GM19035 (cell line): ENCODE results near the gene GTF3C5.
"Not testable (repeated sequence)": the region's sequence is repeated elsewhere in the genome, so short reads cannot be mapped to it uniquely, and the experiment has no call there.

Experiments
- ATAC-seq: cut with Tn5 transposase; IDR thresholded peaks from one replicate; pipeline ENCODE4 v1.9.1; 2021; ENCODE audit not compliant: unreplicated experiment

The GTF3C5 gene

DNA sequence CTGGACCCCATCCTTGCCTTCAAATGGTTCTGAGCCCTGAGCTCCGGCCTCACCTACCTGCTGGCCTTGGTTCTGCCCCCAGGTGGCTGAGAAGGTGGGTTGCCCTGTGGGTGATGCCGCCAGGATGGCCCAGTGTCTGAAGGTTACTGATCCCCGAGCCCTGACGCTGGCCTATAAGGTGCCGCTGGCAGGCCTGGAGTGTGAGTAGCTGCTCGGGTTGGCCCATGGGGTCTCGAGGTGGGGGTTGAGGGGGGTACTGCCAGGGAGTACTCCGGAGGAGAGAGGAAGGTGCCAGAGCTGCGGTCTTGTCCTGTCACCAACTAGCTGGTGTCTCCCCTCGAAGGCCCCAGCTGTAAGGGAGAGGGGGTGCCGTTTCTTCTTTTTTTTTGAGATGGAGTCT, 36.2 kb downstream of the GTF3C5 start:
- ATAC-seq = no peak

DNA sequence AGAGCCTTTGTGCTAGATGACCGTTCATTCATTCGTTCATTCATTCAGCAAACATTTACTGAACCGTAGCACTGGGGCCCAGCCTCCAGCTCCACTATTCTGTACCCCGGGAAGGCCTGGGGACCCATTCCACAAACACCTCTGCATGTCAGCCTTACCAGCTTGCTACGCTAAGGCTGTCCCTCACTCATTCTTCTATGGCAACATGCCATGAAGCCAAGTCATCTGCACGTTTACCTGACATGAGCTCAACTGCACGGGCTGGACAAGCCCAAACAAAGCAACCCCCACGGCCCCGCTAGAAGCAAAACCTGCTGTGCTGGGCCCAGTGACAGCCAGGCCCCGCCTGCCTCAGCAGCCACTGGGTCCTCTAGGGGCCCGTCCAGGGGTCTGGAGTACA, 37.0 kb downstream of the GTF3C5 start:
- ATAC-seq = no peak

DNA sequence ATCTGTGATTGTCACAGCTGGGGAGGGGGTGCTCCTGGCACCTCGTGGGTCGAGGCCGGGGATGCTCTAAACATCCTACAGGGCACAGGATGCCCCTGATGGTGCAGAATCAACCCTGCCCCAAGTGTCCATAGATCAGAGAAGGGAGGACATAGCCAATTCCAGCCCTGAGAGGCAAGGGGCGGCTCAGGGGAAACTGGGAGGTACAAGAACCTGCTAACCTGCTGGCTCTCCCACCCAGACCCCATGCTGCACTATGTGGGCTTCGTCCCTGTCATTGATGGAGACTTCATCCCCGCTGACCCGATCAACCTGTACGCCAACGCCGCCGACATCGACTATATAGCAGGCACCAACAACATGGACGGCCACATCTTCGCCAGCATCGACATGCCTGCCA, 37.6 kb downstream of the GTF3C5 start:
- not testable (repeated sequence) for ATAC-seq

DNA sequence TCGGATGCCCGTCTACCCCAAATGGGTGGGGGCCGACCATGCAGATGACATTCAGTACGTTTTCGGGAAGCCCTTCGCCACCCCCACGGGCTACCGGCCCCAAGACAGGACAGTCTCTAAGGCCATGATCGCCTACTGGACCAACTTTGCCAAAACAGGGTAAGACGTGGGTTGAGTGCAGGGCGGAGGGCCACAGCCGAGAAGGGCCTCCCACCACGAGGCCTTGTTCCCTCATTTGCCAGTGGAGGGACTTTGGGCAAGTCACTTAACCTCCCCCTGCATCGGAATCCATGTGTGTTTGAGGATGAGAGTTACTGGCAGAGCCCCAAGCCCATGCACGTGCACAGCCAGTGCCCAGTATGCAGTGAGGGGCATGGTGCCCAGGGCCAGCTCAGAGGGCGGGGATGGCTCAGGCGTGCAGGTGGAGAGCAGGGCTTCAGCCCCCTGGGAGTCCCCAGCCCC, 39.7 kb downstream of the GTF3C5 start:
- not testable (repeated sequence) for ATAC-seq

DNA sequence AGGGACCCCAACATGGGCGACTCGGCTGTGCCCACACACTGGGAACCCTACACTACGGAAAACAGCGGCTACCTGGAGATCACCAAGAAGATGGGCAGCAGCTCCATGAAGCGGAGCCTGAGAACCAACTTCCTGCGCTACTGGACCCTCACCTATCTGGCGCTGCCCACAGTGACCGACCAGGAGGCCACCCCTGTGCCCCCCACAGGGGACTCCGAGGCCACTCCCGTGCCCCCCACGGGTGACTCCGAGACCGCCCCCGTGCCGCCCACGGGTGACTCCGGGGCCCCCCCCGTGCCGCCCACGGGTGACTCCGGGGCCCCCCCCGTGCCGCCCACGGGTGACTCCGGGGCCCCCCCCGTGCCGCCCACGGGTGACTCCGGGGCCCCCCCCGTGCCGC, 40.2 kb downstream of the GTF3C5 start:
- ATAC-seq = not testable (repeated sequence)

DNA sequence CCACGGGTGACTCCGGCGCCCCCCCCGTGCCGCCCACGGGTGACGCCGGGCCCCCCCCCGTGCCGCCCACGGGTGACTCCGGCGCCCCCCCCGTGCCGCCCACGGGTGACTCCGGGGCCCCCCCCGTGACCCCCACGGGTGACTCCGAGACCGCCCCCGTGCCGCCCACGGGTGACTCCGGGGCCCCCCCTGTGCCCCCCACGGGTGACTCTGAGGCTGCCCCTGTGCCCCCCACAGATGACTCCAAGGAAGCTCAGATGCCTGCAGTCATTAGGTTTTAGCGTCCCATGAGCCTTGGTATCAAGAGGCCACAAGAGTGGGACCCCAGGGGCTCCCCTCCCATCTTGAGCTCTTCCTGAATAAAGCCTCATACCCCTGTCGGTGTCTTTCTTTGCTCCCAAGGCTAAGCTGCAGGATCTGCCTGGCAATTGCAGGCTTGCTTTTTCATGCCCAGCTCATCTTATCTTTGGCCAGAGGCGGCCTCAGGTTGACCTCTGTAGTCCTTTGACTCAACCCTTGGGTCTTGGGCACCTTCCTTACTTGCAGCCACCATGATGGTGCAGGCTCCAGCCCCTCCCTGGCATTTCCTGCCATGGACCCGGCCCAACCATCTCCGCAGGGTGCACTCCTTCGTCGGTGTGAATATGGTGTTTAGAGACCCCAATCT, 40.8 kb downstream of the GTF3C5 start:
- no peak for ATAC-seq

DNA sequence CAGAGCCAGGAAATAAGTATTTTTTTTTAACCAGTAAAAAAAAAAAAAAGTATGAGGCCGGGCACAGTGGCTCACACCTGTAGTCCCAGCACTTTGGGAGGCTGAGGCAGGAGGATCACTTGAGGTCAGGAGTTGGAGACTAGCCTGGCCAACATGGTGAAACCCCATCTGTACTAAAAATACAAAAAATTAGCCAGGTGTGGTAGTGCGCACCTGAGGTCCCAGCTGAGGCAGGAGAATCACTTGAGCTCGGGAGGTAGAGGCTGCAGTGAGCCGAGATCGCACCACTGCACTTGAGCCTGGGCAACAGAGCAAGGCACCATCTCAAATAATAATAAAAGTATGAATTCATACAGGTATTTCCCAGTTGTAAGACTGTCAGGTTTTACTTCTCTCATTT, 41.4 kb downstream of the GTF3C5 start:
- not testable (repeated sequence) for ATAC-seq

DNA sequence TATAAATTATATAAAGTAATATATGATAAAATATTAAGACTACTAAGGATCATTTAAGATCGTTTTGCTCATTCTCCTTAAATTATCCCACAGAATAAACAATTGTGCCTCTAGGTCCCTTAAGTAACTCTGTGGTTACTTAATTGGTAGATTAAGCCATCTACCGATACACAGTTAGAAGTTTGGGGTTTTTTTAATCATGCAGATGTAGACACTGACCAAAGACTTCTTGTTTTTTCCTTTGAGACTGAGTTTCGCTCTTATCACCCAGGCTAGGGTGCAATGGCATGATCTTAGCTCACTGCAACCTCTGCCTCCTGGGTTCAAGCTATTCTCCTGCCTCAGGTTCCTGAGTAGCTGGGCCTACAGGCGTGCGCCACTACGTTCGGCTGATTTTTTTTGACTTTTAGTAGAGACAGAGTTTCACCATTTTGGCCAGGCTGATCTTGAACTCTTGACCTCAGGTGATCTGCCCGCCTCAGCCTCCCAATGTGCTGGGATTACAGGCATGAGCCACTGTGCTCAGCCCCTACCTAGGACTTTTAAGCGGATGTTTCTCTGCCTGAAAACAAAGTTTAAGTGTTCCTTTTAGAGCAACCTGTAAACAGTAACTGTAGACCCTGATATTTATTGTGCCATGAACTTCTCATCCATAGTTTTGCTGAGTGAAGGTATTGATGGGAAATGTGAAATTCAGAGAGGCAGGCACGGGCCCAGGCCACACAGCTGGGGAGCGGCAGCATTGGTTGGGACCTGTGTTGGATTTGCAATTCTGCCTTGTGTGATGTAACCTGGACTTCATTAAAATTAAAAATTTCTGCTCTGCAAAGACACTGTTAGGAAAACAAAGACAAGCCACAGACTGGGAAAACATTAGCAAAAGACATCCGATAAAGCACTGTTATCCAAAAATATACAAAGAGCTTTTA, 42.6 kb downstream of the GTF3C5 start:
- ATAC-seq = no peak

DNA sequence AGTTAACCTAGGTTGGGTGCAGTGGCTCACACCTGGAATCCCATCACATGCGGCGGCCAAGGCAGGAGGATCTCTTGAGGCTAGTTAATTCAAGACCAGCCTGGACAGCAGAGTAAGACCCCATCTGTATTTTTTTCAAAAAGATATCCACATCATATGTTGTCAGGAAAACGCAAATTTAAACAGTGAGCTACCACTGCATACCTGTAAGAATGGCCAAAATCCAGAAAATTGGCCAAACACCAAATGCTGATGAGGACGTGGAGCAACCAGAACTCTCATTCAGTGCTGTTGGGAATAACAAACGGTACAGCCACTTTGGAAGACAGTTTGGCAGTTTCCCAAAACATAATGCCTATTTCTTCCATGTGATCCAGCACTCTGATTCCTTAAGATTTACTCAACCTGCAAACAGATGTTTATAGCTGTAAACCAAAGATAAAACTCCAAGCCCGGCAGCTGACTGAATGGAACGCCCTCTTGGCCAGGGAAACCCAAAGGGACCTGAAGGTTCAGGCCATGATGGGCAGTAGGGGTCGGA, 43.4 kb downstream of the GTF3C5 start:
- ATAC-seq = no peak

DNA sequence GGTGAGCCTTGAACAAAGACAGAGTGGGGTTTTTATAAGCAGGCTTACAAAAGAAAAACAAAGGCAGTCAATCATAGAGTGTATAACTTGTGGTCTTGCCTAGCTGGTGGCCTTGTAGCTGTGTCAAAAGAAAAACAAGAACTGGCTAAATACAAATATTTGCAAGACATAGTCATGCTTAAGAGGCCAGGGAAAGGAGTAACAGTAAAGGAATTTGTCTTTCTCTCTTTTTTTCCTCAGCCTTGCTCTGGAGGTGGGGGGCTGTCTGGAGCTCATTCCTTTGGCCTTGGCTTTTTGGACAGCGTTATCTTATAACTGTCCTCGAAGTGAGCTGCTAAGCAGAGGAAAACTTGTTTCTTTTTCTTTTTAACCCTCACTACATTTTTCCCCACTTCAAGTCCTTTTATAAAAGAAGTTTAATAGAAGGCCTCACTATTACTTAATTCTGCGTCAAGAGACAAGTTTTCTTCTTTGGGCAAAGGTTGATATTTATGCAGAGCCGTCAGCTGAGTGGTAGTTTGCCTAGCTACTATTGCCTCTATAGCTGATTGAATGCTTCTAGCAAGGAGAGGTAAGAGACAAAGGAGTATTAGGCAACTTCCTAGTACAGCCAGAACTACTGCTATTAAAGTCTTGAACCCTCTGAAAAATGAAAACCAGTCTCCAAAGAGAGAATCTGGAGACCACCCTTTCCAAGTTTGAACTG, 45.3 kb downstream of the GTF3C5 start:
- no peak for ATAC-seq

DNA sequence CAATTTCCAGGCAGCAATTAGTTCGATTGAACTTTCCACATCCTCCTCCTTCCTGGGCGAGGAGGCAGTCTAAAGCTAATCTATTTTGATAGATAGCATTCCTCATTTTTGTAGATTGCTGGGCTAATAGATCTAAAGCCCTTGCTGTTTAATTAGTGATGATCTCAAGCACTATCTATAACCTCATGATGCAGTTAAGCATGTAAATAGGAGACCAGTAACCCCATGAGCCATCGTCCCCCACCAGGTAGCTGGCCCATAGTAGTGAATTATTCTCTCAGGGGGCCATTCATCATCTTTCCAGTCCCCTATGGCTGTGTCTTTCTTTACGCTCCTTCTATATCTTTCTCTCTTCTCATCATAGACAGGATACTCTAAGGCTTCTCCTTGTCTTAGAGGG, 45.9 kb downstream of the GTF3C5 start:
- no peak for ATAC-seq

DNA sequence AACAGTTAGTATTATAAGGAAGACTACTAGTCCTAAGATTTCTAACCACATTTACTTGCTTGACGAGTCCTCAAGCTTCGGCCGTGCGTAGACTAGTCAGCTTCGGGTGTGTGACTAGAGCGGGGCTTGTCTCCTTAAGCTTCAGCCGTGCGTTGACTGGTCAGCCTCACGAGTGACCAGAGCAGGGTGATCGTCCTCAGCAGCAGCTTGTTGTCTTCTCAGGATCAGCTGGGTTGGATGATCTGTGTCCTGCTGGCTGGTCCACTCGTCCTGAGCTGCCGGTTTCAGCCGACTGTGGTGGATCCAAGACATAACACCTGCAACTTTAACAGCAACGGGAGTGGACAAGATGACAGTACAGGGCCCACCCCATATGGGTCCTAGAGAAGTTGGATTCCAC, 47.7 kb downstream of the GTF3C5 start:
- ATAC-seq = no peak

DNA sequence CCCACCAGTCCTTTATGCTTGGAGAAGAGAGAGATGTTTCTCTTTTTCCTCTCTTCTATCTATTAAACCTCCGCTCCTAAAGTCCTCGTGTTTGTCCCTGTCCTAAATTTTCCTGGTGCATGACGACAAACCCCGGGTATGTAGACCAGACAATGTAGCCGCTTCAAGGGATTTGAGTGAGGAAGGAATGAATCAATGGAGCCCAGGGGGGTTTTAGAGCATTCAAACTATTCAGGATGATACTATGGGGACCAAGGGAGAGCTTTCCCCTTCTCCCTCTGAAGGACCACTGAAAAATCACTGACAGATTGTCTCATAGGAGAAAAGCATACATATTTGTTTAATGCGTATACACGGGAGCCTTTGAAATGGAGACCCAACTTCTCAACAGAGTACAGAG, 49.4 kb downstream of the GTF3C5 start:
- ATAC-seq = no peak

DNA sequence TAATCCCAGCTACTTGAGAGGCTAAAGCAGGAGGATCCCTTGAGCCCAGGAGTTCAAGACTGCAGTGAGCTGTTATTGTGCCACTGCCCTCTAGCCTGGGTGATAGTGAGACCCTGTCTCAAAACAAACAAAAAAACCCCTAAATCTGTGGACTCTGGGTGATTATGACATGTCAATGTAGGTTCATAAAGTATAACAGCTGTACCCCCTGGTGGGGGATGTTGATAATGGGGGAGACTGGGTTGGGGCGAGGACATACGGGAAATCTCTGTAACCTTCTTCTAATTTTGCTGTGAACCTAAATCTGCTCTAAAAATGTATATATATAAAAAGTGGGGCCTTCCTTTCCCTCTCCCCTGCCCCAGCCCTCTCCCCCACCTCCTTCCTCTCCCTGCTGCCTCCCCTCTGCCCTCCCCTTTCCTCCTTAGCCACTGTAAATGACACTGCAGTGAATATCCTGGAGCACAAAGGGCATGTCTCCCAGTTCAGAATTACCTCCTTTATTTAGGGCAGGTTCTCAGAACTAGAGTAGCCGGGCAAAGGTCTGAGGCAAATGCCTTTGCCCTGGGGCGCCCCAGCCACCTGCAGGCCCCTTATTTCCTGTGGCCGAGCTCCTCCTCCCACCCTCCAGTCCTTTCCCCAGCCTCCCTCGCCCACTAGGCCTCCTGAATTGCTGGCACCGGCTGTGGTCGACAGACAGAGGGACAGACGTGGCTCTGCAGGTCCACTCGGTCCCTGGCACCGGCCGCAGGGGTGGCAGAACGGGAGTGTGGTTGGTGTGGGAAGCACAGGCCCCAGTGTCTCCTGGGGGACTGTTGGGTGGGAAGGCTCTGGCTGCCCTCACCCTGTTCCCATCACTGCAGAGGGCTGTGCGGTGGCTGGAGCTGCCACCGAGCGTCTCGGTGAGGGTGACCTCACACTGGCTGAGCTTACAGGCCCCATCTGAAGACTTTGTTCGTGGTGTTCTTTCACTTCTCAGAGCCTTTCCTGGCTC, 50.3 kb downstream of the GTF3C5 start:
- ATAC-seq = not testable (repeated sequence)

DNA sequence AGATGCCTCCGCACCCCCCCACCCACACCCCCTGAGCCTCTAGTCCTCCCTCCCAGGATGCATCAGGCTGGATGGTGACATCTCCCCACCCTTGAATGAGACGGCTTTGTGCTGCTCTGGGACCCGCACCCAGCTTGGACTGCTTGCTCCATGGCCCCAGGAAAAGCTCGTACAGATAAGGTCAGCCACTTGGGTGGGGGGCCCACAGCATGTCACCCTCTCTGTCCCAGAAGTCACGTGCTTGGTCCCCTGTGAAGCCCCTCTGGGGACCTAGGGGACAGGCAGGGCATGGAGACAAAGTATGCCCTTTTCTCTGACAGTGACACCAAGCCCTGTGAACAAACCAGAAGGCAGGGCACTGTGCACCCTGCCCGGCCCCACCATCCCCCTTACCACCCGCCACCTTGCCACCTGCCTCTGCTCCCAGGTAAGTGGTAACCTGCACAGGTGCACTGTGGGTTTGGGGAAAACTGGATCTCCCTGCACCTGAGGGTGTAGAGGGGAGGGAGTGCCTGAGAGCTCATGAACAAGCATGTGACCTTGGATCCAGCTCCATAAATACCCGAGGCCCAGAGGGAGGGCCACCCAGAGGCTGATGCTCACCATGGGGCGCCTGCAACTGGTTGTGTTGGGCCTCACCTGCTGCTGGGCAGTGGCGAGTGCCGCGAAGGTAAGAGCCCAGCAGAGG, 51.3 kb downstream of the GTF3C5 start:
- ATAC-seq = not testable (repeated sequence)

DNA sequence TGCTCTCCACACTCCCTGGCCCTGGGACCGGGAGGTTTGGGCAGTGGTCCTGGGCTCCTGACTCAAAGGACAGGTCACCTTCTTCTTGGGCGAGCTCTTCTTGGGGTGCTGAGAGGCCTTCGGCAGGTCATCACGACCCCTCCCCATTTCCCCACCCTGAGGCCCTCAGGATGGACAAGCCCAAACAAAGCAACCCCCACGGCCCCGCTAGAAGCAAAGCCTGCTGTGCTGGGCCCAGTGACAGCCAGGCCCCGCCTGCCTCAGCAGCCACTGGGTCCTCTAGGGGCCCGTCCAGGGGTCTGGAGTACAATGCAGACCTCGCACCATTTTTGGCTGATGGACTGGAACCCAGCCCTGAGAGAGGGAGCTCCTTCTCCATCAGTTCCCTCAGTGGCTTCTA, 52.9 kb downstream of the GTF3C5 start:
- not testable (repeated sequence) for ATAC-seq

DNA sequence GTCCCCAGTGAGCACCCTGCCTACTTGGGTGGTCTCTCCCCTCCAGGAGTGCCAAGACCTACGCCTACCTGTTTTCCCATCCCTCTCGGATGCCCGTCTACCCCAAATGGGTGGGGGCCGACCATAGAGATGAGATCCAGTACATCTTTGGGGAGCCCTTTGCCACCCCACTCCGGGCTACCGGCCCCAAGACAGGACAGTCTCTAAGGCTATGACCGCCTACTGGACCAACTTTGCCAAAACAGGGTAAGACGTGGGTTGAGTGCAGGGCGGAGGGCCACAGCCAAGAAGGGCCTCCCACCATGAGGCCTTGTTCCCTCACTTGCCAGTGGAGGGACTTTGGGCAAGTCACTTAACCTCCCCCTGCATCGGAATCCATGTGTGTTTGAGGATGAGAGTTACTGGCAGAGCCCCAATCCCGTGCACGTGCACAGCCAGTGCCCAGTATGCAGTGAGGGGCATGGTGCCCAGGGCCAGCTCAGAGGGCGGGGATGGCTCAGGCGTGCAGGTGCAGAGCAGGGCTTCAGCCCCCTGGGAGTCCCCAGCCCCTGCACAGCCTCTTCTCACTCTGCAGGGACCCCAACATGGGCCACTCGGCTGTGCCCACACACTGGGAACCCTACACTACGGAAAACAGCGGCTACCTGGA, 55.5 kb downstream of the GTF3C5 start:
- not testable (repeated sequence) for ATAC-seq

DNA sequence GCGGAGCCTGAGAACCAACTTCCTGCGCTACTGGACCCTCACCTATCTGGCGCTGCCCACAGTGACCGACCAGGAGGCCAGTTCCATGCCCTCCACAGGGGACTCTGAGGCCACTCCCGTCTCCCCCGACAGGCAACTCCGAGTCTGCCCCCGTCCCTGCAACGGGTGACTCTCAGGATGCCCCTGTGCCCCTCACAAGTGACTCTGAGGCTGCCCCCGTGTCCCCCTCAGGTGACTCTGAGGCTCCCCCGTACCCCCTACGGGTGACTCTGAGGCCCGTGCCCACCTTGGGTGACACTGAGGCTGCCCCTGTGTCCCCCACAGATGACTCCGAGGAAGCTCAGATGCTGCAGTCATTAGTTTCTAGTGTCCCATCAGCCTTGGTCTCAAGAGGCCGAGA, 56.1 kb downstream of the GTF3C5 start:
- no peak for ATAC-seq
